A673 (cell line): ENCODE results near the gene CD79A. TPM values are rescaled to one million over a fixed set of nuclear protein-coding genes. Genes with fewer than 3 reads are reported as not detected.

Source experiments
- BruUV-seq: library from RNA; stranded (reverse); fragments of 400-500 nt; replicated peaks from 2 replicates; lab custom pipeline; 2021; lab: Mats Ljungman, UMichigan
- CTCF ChIA-PET: fragments of 300-600 bp; sonication (Branson Sonifier 250); formaldehyde crosslinking; loops from one replicate; lab custom pipeline; 2022; ENCODE audit warnings: antibody characterized with exemption; lab: Charles Lee
- POLR2A ChIA-PET: fragments of 300-600 bp; sonication (Branson Sonifier 250); formaldehyde crosslinking; loops from one replicate; lab custom pipeline; 2022; ENCODE audit warnings: antibody characterized with exemption; ENCODE audit not compliant: low non-redundant PET; lab: Charles Lee
- DNase-seq: peaks from one replicate; pipeline ENCODE4 v3.0.0-alpha.2; 2015; ENCODE audit warnings: low spot score
- H3K27ac ChIP-seq: fragments of 200-600 bp; sonication (generic); 2 replicates; pipeline ENCODE4 v1.5.1; 2016; ENCODE audit warnings: mixed run types, low read depth, mild to moderate bottlenecking, mixed read lengths, antibody characterized with exemption, low read length; ENCODE audit not compliant: poor library complexity, severe bottlenecking
- H3K27me3 ChIP-seq: fragments of 200-600 bp; sonication (generic); replicated peaks from 2 replicates; pipeline ENCODE4 v1.6.1; 2017; ENCODE audit warnings: mixed run types, low read depth, mild to moderate bottlenecking, mixed read lengths, antibody characterized with exemption, low read length; ENCODE audit not compliant: insufficient read depth, poor library complexity
- H3K36me3 ChIP-seq: fragments of 200-600 bp; sonication (generic); 2 replicates; pipeline ENCODE4 v1.6.1; 2016; ENCODE audit warnings: mixed run types, mild to moderate bottlenecking, mixed read lengths, antibody characterized with exemption, low read length; ENCODE audit not compliant: insufficient read depth, poor library complexity, severe bottlenecking
- H3K4me1 ChIP-seq: fragments of 200-600 bp; sonication (generic); 2 replicates; pipeline ENCODE4 v1.6.1; 2017; ENCODE audit warnings: mixed run types, mild to moderate bottlenecking, mixed read lengths, antibody characterized with exemption, low read length; ENCODE audit not compliant: insufficient read depth, poor library complexity, severe bottlenecking
- H3K4me3 ChIP-seq: fragments of 200-600 bp; sonication (generic); 2 replicates; pipeline ENCODE4 v1.5.1; 2016; ENCODE audit warnings: low read depth, mixed run types, mild to moderate bottlenecking, mixed read lengths, low read length; ENCODE audit not compliant: poor library complexity, severe bottlenecking
- H3K9me3 ChIP-seq: fragments of 200-600 bp; sonication (generic); 2 replicates; pipeline ENCODE4 v1.6.1; 2016; ENCODE audit warnings: mixed run types, low read depth, mild to moderate bottlenecking, mixed read lengths, antibody characterized with exemption, low read length; ENCODE audit not compliant: poor library complexity, severe bottlenecking
- EZH2 ChIP-seq: fragments of 200-600 bp; sonication (generic); IDR thresholded peaks from 2 replicates; pipeline ENCODE4 v1.6.1; 2017; ENCODE audit warnings: borderline replicate concordance, low read depth, mild to moderate bottlenecking, mixed read lengths, antibody characterized with exemption, low read length; ENCODE audit not compliant: poor library complexity, severe bottlenecking
- intact Hi-C: fragments of 100-400 bp; cut with micrococcal nuclease; formaldehyde crosslinking; loops from one replicate; pipeline ENCODE4 v1.10.0; 2022; ENCODE audit not compliant: unreplicated experiment
- total RNA-seq: library from RNA; stranded (reverse); gene quantifications from 2 replicates; pipeline ENCODE4 v1.2.3, GENCODE V29; 2021
- TF ChIP-seq, protein P1 (sequence below): fragments of 300-800, 200-600 bp; sonication (generic); conservative IDR thresholded peaks from 2 replicates; pipeline ENCODE4 v1.5.1; 2017; ENCODE audit warnings: low read depth, mild to moderate bottlenecking, antibody characterized with exemption, low read length, moderate library complexity, mixed read lengths

CD79A gene
- total RNA-seq, 1 experiment from 2014 or later: 17.8 TPM

DNA sequence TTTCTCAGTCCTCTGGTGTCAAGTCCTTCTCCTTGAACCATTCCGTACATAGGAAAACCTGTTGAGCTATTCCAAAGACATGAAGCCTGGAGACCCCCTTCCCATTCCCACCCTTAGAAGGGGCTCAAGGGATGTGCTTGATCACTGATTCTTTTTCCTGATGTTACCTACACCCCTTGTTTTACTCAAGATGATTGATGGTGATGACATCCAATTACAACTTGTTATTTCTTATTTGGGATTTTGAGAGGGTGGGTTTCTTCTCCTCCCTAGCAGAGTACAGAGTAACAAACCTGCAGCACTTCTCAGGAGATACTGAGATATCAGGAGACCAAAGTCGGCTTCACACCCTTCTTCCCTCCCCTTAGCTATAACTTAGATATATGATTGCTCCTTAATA is 23.7 kb upstream of the CD79A start:
- TF ChIP-seq, protein P1, sequence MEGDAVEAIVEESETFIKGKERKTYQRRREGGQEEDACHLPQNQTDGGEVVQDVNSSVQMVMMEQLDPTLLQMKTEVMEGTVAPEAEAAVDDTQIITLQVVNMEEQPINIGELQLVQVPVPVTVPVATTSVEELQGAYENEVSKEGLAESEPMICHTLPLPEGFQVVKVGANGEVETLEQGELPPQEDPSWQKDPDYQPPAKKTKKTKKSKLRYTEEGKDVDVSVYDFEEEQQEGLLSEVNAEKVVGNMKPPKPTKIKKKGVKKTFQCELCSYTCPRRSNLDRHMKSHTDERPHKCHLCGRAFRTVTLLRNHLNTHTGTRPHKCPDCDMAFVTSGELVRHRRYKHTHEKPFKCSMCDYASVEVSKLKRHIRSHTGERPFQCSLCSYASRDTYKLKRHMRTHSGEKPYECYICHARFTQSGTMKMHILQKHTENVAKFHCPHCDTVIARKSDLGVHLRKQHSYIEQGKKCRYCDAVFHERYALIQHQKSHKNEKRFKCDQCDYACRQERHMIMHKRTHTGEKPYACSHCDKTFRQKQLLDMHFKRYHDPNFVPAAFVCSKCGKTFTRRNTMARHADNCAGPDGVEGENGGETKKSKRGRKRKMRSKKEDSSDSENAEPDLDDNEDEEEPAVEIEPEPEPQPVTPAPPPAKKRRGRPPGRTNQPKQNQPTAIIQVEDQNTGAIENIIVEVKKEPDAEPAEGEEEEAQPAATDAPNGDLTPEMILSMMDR: no peak
- no peak for TF ChIP-seq EZH2
- Histone ChIP-seq H3K9me3 (no peaks in the 10 kb centered on the region), H3K4me1 (no peaks in the 10 kb centered on the region), H3K27ac (no peak overlapping the region), H3K27me3 (peaks cover 8% of the 10 kb centered on the region), H3K4me3 (no peak overlapping the region), H3K36me3 (no peaks in the 10 kb centered on the region)
- intact Hi-C loops: no loop called here
- ChIA-PET POLR2A (no interaction called here), CTCF (no interaction called here)
- DNase-seq: no peak
- no TSS peak for BruUV-seq

DNA sequence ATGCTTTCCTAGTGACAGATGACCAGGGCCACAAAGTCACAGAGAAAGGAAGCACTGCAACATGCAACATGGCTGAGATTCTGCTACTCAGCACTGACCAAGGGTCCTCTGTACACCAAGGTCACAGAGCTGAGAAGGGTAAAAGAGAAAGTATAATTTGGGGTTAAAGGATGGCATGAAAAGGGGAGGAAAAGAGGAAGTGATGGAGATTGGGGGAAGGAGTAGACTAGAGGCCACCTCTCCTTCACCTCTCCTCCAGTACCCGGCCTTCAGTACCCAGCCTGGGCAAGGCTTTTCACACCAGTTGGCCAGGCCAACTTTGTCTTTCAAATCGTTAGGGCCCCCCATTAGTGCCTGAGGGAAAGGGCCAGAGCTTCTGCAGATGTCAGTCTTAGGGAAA is 23.3 kb upstream of the CD79A start:
- peaks cover 8% of the 10 kb centered on the region for H3K27me3 ChIP-seq
- BruUV-seq: no TSS peak
- no peak for TF ChIP-seq EZH2
- TF ChIP-seq, protein P1: no peak
- POLR2A ChIA-PET: no interaction called here
- intact Hi-C loops: no loop called here
- H3K36me3 ChIP-seq: no peaks in the 10 kb centered on the region
- CTCF ChIA-PET: no interaction called here
- H3K27ac ChIP-seq: no peak overlapping the region
- no peak overlapping the region for H3K4me3 ChIP-seq
- DNase-seq: no peak
- H3K4me1 ChIP-seq: peaks cover under 1% of the 10 kb centered on the region
- H3K9me3 ChIP-seq: no peaks in the 10 kb centered on the region

DNA sequence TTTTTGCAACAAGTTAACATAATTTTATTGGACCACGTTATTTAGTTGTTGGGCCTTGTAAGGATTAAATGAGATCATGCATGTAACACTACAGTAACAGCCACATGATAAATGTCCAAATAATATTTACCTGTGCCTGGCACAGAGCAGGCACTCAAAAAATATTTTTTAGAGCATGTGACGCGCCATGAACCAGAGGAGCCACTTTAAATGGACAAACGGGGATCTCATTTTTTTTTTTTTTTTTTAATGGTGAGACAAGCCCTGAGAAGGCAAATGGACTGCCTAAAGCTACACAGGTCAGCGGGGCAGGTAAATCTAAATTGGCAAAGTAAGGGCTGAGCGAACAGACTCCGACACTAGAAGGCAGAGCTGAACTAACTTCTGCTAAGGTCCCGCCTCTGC is 17.9 kb upstream of the CD79A start:
- no peaks in the 10 kb centered on the region for H3K27me3 ChIP-seq
- peak overlapping the region; percentile 13 for H3K27ac ChIP-seq
- peaks cover 37% of the 10 kb centered on the region for H3K36me3 ChIP-seq
- no peak for TF ChIP-seq EZH2
- TF ChIP-seq, protein P1: no peak
- H3K9me3 ChIP-seq: no peaks in the 10 kb centered on the region
- peak overlapping the region; percentile 87 for H3K4me3 ChIP-seq
- no TSS peak for BruUV-seq
- DNase-seq: no peak
- POLR2A ChIA-PET: no interaction called here
- H3K4me1 ChIP-seq: peaks cover 39% of the 10 kb centered on the region
- intact Hi-C loops: loop anchor here (1.0 kb wide), 1 partner anchor 24 kb away; the partner anchor contains the start of gene ARHGEF1
- CTCF ChIA-PET: interaction anchor here (0.5 to 0.7 kb wide), 4 partner anchors 11 to 176 kb away, joined by 3 to 13 read pairs (median 6); no protein-coding TSS in a partner anchor
